Left lobe of liver (tissue), 2 donors: ENCODE results near the gene CFAP53. TPM values are rescaled to one million over a fixed set of nuclear protein-coding genes. Genes with fewer than 3 reads are reported as not detected.
"Not testable (repeated sequence)": the region's sequence is repeated elsewhere in the genome, so short reads cannot be mapped to it uniquely, and the experiment has no call there.

ENCODE experiments used
- ATAC-seq: fragments of 200-7000 bp; cut with Tn5 transposase; one replicate; pipeline ENCODE4 v1.9.1; 2020; ENCODE audit warnings: mild to moderate bottlenecking, moderate library complexity
- DNase-seq: peaks from one replicate; pipeline ENCODE4 v3.0.0-alpha.2; 2020; ENCODE audit warnings: low spot score
- total RNA-seq: library from RNA; stranded (reverse); gene quantifications from one replicate; pipeline ENCODE4 v1.2.1, GENCODE V29; 2021
- donor health status: DM: no; HTN: no; CAD: no; lungs with moderate emphysema.
- donor health status: DM: no; HTN: yes; CAD: no.

CFAP53 gene
- total RNA-seq, 1 donor from 2014 or later = 0.25 TPM

GRCh38 chr18:50288348-50289107, 22.2 kb upstream of the CFAP53 start:
- not testable (repeated sequence) for ATAC-seq, DNase-seq

GRCh38 chr18:50287441-50288347, 21.4 kb upstream of the CFAP53 start, which contains the start of gene CXXC1:
CXXC1 (minus strand) TSS chr18:50287692; CDS start chr18:50287589, 103 bp downstream.
- peak; percentile 95 for DNase-seq
- ATAC-seq = peak; percentile 94

GRCh38 chr18:50287028-50287440, 20.7 kb upstream of the CFAP53 start:
- DNase-seq (peak; percentile 55), ATAC-seq (no peak)

DNA sequence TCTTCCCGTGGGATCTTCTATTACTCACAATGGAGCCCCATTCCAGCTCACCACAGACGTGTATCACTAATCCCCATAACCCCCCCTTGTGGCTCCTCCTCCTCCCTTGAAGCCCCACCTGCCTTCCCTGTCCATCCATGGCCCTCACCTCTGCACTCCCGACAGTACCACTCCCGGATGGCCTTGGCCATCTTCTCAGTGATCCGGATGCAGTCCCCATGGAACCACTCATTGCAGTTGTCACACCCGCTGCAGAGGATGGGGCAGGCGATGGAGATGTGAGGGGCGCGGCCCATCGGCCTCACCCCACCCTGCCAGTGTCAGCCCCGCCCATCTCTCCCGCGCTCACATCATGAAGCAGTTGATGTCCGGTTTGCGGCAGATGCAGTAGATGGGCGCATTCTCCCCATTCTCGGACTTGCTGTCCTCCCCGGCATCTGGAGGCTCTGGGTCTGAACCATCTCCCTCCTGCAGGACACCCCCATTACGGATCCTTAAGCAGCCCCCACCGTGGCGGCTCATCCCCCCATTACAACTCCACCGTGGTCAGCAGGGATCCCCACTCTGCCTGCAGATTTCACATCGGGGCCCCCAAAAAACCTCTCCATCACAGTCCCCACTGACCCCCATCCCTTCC, 20.2 kb upstream of the CFAP53 start:
- DNase-seq (no peak), ATAC-seq (no peak)

GRCh38 chr18:50285631-50286321, 19.5 kb upstream of the CFAP53 start:
- DNase-seq (no peak), ATAC-seq (no peak)

GRCh38 chr18:50285071-50285470, 18.8 kb upstream of the CFAP53 start:
- ATAC-seq (no peak), DNase-seq (no peak)

DNA sequence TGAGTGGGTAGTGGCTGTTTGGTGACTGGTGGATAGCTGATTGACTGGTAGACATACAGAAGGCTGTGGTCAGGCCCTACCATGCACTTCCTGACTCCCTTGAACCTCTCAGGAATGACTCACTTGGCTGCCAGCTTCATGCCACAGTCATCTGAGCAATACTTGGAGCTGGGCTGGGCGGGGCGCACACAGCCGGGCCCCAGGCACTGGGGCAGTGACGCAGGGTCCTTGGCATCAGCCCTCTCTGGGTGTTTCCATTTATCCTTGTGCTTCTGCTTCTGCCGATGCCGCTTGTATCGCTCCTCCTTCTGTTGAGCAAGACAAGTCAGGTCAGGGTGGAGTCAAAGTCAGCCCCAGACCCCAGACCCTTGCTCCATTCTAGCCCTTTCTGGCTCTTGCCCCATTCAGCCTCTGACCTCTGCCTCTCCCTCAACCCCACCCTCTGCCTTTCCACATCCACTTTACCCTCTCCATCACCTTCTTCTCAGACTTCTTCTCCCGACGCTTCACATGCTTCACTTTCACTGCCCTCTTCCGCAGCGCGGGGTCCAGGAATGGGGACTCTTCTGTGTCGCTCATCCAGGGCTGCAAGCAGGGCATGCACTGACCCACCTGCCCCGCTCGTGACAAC, 18.1 kb upstream of the CFAP53 start:
- DNase-seq = no peak
- ATAC-seq = no peak

DNA sequence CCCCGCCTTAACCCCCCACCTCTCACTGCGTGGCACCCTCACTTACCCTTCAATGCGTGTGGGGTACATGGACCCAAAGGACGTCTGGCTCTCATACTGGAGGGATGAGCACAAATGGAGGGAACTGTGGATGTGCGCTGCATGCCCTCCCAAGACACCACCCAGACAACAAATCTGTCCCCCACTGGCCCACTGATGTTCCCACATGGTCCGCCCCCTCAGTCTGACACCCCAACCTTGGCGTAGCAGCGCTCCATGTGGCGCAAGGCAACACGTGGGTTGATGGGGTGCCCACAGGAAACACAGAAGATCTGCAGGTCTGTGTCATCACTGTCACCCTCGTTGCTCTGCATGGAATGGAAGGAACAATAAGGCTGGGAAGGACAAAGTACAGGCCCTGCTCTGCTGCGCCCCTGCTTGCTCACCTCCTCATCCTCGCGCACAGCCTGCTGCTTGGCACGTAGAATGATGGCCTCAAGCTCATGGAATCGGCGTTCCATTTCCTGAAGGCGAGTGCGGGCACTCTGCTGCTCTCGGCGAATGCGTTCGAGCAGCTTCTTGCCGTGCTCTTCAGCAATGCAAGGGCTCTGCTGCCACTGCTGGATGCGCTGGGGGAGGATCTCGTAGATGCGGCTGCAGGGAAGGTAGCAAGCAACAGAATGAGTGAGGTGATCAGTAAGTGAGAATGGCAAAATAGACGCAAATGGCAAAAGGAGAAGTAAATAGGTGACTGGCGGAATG, 17.3 kb upstream of the CFAP53 start:
- ATAC-seq (no peak), DNase-seq (no peak)

DNA sequence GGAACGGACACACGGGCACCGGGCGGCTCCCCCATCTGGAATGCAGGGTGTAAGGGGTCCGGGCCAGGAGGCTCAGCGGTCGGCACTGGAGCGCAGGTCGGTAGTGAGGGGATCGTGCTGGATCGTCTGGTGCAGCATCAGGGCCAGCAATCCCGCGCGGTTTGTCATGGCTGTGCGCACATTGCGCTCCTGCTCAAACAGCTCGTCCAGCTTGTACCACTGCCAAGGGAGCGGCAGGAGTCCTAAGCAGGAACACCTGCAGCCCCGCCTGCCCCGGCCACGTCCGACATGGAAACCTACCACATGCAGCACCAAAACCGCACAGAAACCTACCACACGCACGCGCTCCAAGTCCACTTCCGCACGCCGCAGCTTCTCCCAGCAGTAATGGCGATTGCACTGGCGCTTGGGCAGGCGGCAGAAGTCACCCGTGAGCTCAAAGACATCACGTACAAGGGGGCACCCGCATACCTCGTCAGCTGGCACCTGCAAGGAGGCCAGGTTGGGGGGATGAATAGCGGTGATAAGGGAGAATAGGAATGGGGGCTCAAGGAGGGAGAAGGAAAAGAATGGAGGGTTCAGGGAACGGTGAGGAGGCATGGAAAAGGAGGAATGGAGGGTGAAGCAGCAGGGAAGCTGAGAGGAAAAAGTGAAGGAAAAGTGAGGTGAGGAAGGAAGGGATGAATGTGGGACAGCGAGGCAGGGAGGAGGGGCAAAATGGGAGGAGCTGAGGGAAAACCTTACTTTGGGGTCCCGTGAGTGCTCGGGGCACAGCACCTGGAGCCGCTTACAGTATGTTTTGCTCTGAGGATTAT, 16.4 kb upstream of the CFAP53 start:
- ATAC-seq (no peak), DNase-seq (no peak)

DNA sequence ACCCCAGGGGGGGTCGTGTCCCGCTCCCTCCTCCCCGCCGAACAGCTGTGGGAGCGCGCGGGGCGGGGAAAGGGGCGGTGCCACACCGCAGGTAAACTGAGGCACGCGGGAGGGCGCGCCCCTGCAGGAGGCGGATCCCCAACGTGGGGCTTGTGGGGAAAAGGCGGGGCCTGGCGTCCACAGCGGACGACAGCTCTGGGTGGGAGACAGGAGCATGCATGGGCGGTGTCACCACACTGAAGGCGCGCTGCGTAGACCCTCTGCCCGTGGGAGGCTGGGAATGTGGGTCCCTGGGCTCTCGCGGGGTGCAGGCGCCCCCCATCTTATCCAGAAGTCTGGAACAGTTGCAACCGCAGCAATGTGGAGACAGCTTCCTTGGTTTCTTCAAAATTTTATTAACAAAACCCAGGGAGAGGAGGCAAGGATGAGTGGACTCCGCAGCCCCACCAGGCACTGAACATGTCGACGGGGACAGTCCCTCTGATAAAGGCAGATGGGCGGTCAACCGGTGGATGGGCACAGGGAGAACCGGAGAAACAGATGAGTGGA, 15.8 kb upstream of the CFAP53 start:
- DNase-seq (no peak), ATAC-seq (peak; percentile 0)

- ATAC-seq = peak; percentile 93
- peak; percentile 96 for DNase-seq
Measured at GRCh38 chr18:50281295-50281971, 15.1 kb upstream of the CFAP53 start, which contains the start of gene MBD1. MBD1 (minus strand) TSS chr18:50281523; CDS start chr18:50279992, 1,531 bp downstream.

DNA sequence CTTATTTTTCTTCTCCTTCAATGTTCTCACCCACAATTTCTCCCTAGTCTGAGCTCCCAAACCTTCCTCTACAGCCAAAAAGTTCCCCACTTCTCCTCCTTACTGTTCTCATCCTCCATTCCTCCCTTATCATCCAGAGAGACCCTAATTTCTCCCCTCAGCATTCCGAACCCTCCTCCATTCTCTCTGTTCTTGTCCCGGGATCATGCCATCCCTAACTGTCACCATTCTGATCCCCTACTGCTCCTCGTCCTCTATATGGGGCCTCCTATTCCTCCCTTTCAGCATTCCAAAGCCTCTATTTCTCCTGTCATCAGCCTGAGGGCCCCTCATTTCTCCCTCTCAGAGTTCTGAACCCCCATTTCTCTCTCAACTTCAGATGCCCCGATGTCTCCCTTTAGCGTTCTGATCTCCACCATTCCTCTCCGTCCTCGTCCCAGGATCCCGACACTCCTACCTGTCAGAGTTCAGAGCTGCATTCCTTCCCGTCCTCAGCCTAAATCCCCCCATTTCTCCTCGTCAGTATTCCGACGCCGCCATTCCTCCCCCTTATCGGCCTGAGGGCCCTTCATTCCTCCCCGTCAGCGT, 14.5 kb upstream of the CFAP53 start:
- DNase-seq (no peak), ATAC-seq (no peak)

GRCh38 chr18:50279752-50280151, 13.5 kb upstream of the CFAP53 start:
- no peak for ATAC-seq
- no peak for DNase-seq

GRCh38 chr18:50277942-50278341, 11.6 kb upstream of the CFAP53 start:
- no peak for ATAC-seq
- no peak for DNase-seq

- ATAC-seq = no peak
- no peak for DNase-seq
Measured at GRCh38 chr18:50276452-50276851, 10.2 kb upstream of the CFAP53 start.

DNA sequence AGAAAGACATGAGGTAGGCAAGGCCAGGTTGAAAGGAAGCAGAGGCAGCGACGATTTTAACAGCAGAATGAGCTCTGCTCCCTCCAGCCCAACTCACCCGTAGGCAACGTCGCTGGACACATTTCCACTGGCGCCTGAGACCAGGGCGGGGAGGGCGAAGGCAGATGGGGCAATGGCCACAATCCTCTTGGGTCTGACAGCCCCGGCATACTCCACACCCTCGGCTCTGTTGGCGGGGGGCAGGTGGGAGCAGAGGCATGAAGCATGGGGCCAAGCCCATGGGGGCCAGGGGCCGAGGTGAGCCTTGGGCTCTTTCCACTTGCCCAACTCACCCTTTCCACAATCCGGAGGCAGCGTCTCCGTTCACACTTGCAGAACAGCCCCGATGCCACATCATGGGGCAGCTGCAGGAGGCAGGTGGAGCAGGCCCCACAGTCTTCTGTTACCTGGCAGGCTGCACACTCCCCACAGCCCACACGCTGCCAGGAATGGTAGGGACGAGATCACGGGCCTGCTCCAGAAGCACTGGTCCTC, 9.3 kb upstream of the CFAP53 start:
- DNase-seq = no peak
- no peak for ATAC-seq

- DNase-seq = no peak
- ATAC-seq = no peak
Measured at GRCh38 chr18:50274941-50275340, 8.6 kb upstream of the CFAP53 start.
